Keratinocyte (primary cell): ENCODE results near the gene BRD3OS. TPM values are rescaled to one million over a fixed set of nuclear protein-coding genes. Genes with fewer than 3 reads are reported as not detected.

Experiments
- DNase-seq: peaks from one replicate; pipeline ENCODE4 v3.0.0-alpha.2; 2011; ENCODE audit warnings: low read depth, missing footprints, low spot score
- FAIRE-seq: peaks from 2 replicates; lab custom pipeline; 2011; peaks lifted over from hg19 to GRCh38; lab: Jason Lieb, UNC
- H2AFZ ChIP-seq: 2 replicates; pipeline ENCODE4 v1.6.0; 2012; ENCODE audit warnings: low read length, control low read depth, inconsistent platforms; ENCODE audit not compliant: control insufficient read depth
- H3K27ac ChIP-seq: 2 replicates; pipeline ENCODE4 v1.5.1; 2011; ENCODE audit warnings: low read length; ENCODE audit not compliant: control insufficient read depth, insufficient read depth
- H3K27me3 ChIP-seq: 3 replicates; pipeline ENCODE4 v1.6.0; 2011; ENCODE audit warnings: low read length; ENCODE audit not compliant: control insufficient read depth, insufficient read depth; ENCODE audit errors: extremely low read depth
- H3K36me3 ChIP-seq, 2 experiments: 2 replicates in 1 of 2; 3 replicates in 1 of 2; pipeline ENCODE4 v1.5.1; 2011; ENCODE audit warnings: low read length in 2 of 2, mild to moderate bottlenecking in 1 of 2; ENCODE audit not compliant: control insufficient read depth in 2 of 2, insufficient read depth in 2 of 2; ENCODE audit errors: extremely low read depth in 1 of 2
- H3K4me1 ChIP-seq: 3 replicates; pipeline ENCODE4 v1.5.1; 2011; ENCODE audit warnings: low read length; ENCODE audit not compliant: control insufficient read depth, insufficient read depth; ENCODE audit errors: extremely low read depth
- H3K4me2 ChIP-seq: 3 replicates; pipeline ENCODE4 v1.6.0; 2011; ENCODE audit warnings: low read depth, low read length; ENCODE audit not compliant: control insufficient read depth, insufficient read depth; ENCODE audit errors: extremely low read depth
- H3K4me3 ChIP-seq, 3 experiments: fragments of 200-600 bp in 1 of 3; sonication (generic) in 1 of 3; 2 replicates in 2 of 3; 3 replicates in 1 of 3; pipeline ENCODE4 v1.5.1; 2011 to 2016; ENCODE audit warnings: low read length in 3 of 3, mild to moderate bottlenecking in 3 of 3, control low read depth in 2 of 3, inconsistent platforms in 1 of 3, low read depth in 1 of 3, mixed read lengths in 1 of 3, mixed run types in 1 of 3, moderate library complexity in 1 of 3; ENCODE audit not compliant: control insufficient read depth in 2 of 3, insufficient read depth in 2 of 3; ENCODE audit errors: extremely low read depth in 1 of 3
- H3K79me2 ChIP-seq: 2 replicates; pipeline ENCODE4 v1.6.0; 2012; ENCODE audit warnings: low read length; ENCODE audit not compliant: control insufficient read depth, insufficient read depth
- H3K9ac ChIP-seq: 3 replicates; pipeline ENCODE4 v1.6.0; 2011; ENCODE audit warnings: low read length; ENCODE audit not compliant: control insufficient read depth, insufficient read depth; ENCODE audit errors: extremely low read depth
- H3K9me1 ChIP-seq: 3 replicates; pipeline ENCODE4 v1.6.0; 2011; ENCODE audit warnings: low read length; ENCODE audit not compliant: control insufficient read depth, insufficient read depth; ENCODE audit errors: extremely low read depth
- H3K9me3 ChIP-seq: 2 replicates; pipeline ENCODE4 v1.5.1; 2012; ENCODE audit warnings: low read depth, low read length; ENCODE audit not compliant: control insufficient read depth
- H4K20me1 ChIP-seq: 3 replicates; pipeline ENCODE4 v1.6.0; 2011; ENCODE audit warnings: low read length; ENCODE audit not compliant: control insufficient read depth, insufficient read depth; ENCODE audit errors: extremely low read depth
- CTCF ChIP-seq, 3 experiments: IDR thresholded peaks in 1 of 3; conservative IDR thresholded peaks in 1 of 3; optimal IDR thresholded peaks in 1 of 3; 2 replicates in 2 of 3; 3 replicates in 1 of 3; pipeline versions ENCODE3 to v1.5.1; 2011; ENCODE audit warnings: low read length in 3 of 3, mild to moderate bottlenecking in 3 of 3, moderate library complexity in 2 of 3, control low read depth in 1 of 3, inconsistent platforms in 1 of 3; ENCODE audit not compliant: insufficient read depth in 2 of 3; ENCODE audit errors: extremely low read depth in 1 of 3
- EZH2 ChIP-seq: IDR thresholded peaks from one replicate; pipeline ENCODE4 v1.6.1; 2012; ENCODE audit warnings: inconsistent platforms, mild to moderate bottlenecking, low read length, moderate library complexity
- dilution Hi-C: fragments of 300-500 bp; cut with MboI; formaldehyde crosslinking; loops from one replicate; pipeline ENCODE4 v1.7.0; 2020; ENCODE audit warnings: low sequenced_read_pairs; ENCODE audit not compliant: extremely low pct_ligation_motif_present
- polyA plus RNA-seq, 5 experiments: library from polyadenylated mRNA; depleted of rRNA in 3 of 5; stranded (reverse) in 3 of 5; stranded (forward) in 1 of 5; unstranded in 1 of 5; fragments of >200 nt; gene quantifications; 1 replicate in 1 of 5; 2 replicates in 3 of 5; 3 replicates in 1 of 5; pipeline versions ENCODE4 v1.2.1 to v1.2.3, GENCODE V29; 2011 to 2012; ENCODE audit warnings: missing spikeins in 2 of 5, low read depth in 1 of 5, low replicate concordance in 1 of 5

Gene BRD3OS
- polyA plus RNA-seq, 1 donor (not counting 4 experiments of a cell fraction or from before 2014, with no cell fraction given) = 8.5 TPM

GRCh38 chr9:133996531-133997520 lies 28.5 kb upstream of the BRD3OS start:
- no peak overlapping the region for H2AFZ ChIP-seq
- peaks cover 18% of the 10 kb centered on the region for H3K27me3 ChIP-seq
- no peak overlapping the region for H3K4me3 ChIP-seq
- H3K9ac ChIP-seq = no peak overlapping the region
- peaks cover 6% of the 10 kb centered on the region for H3K79me2 ChIP-seq
- H3K27ac ChIP-seq = no peak overlapping the region
- peaks cover 2% of the 10 kb centered on the region for H3K9me1 ChIP-seq
- no peaks in the 10 kb centered on the region for H4K20me1 ChIP-seq
- H3K36me3 ChIP-seq = no peaks in the 10 kb centered on the region
- peaks cover 12% of the 10 kb centered on the region for H3K4me1 ChIP-seq
- DNase-seq = no peak
- H3K4me2 ChIP-seq = no peak overlapping the region
- dilution Hi-C loops = no loop called here
- TF ChIP-seq CTCF (optimal IDR thresholded peaks at IDR 0.05 in 1 of 3, IDR thresholded peaks at IDR 0.05 in 1 of 3, conservative IDR thresholded peaks at IDR 0.05 in 1 of 3; ENCODE audit: extremely low read depth in 1 of 3, insufficient read depth in 2 of 3, low read length in 3 of 3) (no peak), EZH2 (no peak)
- H3K9me3 ChIP-seq = no peaks in the 10 kb centered on the region
- no peak for FAIRE-seq

GRCh38 chr9:133997584-133997983 lies 27.7 kb upstream of the BRD3OS start:
- Histone ChIP-seq H3K4me3 (no peak overlapping the region), H3K36me3 (no peaks in the 10 kb centered on the region), H3K79me2 (no peaks in the 10 kb centered on the region), H3K9me3 (no peaks in the 10 kb centered on the region), H2AFZ (no peak overlapping the region), H3K4me2 (no peak overlapping the region), H3K9ac (no peak overlapping the region), H3K9me1 (peaks cover 2% of the 10 kb centered on the region), H4K20me1 (no peaks in the 10 kb centered on the region), H3K27ac (no peak overlapping the region), H3K27me3 (peaks cover 18% of the 10 kb centered on the region), H3K4me1 (peaks cover 12% of the 10 kb centered on the region)
- no peak for DNase-seq
- dilution Hi-C loops = no loop called here
- no peak for FAIRE-seq
- TF ChIP-seq CTCF (optimal IDR thresholded peaks at IDR 0.05 in 1 of 3, IDR thresholded peaks at IDR 0.05 in 1 of 3, conservative IDR thresholded peaks at IDR 0.05 in 1 of 3; ENCODE audit: extremely low read depth in 1 of 3, insufficient read depth in 2 of 3, low read length in 3 of 3) (no peak), EZH2 (no peak)
